ENCODE data around the gene PIGL. TPM values are rescaled to one million over a fixed set of nuclear protein-coding genes. Genes with fewer than 3 reads are reported as not detected.
"Not testable (repeated sequence)": the region's sequence is repeated elsewhere in the genome, so short reads cannot be mapped to it uniquely, and the experiment has no call there.

Gene PIGL
- 10 to 100 TPM; 33.4 to 33.6 TPM for total RNA-seq

DNA sequence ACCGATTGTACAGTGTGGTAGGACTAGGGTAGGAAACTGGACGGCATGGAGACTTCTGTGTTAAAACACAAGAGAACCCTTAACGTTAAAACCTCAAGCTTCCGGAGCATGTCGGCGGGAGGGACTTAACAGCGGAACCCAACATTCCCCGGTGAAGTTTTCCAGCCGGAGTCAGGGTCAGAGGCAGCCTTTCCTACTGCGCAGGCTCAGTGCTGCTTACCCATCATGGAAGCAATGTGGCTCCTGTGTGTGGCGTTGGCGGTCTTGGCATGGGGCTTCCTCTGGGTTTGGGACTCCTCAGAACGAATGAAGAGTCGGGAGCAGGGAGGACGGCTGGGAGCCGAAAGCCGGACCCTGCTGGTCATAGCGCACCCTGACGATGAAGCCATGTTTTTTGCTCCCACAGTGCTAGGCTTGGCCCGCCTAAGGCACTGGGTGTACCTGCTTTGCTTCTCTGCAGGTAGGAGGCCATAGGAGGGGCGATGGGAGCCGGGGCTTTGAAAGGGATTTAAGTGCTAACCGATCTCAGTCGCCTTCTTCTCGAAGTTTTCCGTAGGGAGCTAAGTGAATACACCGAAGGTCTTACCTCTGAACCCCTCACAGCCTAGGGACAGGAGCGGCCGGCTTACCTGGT lies at the start of gene PIGL:
Gene PIGL (plus strand): TSS at position 209 of the 634 bp plus-strand sequence. CDS start 17 bp downstream, at position 226.
- DNase-seq = peak; percentile 91
- intact Hi-C loops (cut with DNase I, micrococcal nuclease) = loop anchor here (1.0 to 5.0 kb wide), 4 partner anchors 12 to 136 kb away; partner anchors contain the start of gene CENPV (in 1 of the 2)
- peak; percentile 66 for ATAC-seq
- H3K36me3 Mint-ChIP-seq (ENCODE audit: low read depth) = peaks cover 5% of the 10 kb centered on the region
- peaks cover 36% of the 10 kb centered on the region for H3K4me1 Mint-ChIP-seq
- H3K27ac Mint-ChIP-seq = peak within 1 kb of the TSS; percentile 81
- H3K4me3 Mint-ChIP-seq = peak within 1 kb of the TSS; percentile 93
- H3K27me3 Mint-ChIP-seq = no peaks in the 10 kb centered on the region
- POLR2A ChIA-PET = interaction anchor here (0.6 kb wide), 2 partner anchors 136 to 164 kb away, joined by 3 to 5 read pairs; partner anchors contain the start of genes CENPV and UBB
- CTCF ChIA-PET = interaction anchor here (0.7 to 1.5 kb wide), 7 partner anchors 9 to 810 kb away, joined by 3 to 5 read pairs (median 4); no protein-coding TSS in a partner anchor
- H3K9me3 Mint-ChIP-seq (ENCODE audit: low read depth) = no peaks in the 10 kb centered on the region

DNA sequence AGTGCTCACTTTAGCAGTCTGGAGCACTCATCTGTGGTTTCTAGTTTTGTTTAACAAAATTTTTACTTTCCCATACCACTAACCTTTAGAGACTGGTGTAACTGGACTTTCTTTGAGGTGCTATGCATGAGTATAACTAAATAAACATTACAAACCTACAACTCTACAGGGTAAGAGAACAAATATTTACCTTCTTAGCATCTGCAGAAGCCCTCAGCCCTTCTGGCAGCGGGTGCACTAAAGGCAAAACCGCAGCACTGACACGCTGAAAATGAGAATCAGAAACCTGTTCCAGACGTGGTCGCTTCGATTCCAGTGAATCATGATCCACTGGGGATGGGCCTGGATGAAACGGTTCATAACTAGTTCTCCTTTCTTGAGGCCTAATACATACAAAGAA lies 45.4 kb upstream of the PIGL start:
- no peak overlapping the region for H3K27ac Mint-ChIP-seq
- CTCF ChIA-PET = no interaction called here
- H3K9me3 Mint-ChIP-seq (ENCODE audit: low read depth) = no peaks in the 10 kb centered on the region
- ATAC-seq = no peak
- peaks cover 26% of the 10 kb centered on the region for H3K36me3 Mint-ChIP-seq (ENCODE audit: low read depth)
- peaks cover 9% of the 10 kb centered on the region for H3K4me1 Mint-ChIP-seq
- no peak overlapping the region for H3K4me3 Mint-ChIP-seq
- POLR2A ChIA-PET = no interaction called here
- DNase-seq = no peak
- no peaks in the 10 kb centered on the region for H3K27me3 Mint-ChIP-seq
- intact Hi-C loops (cut with DNase I, micrococcal nuclease) = no loop called here

DNA sequence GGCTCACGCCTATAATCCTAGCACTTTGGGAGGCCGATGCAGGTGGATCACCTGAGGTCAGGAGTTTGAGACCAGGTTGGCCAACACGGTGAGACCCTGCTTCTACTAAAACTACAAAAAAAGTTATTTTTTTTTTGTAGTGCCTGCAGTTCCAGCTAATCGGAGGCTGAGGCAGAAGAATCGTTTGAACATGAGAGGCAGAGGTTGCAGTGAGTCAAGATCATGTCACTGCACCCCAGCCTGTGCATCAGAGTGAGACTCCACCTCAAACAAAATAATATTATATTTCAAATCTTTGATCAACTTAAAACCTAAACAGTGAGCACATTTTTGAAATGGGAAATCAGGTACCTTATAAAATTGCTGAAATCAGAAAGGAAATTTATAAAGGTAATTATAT lies 38.2 kb upstream of the PIGL start:
- ChIA-PET CTCF (no interaction called here), POLR2A (no interaction called here)
- H3K4me3 Mint-ChIP-seq = no peak overlapping the region
- DNase-seq (no peak), ATAC-seq (no peak)
- H3K9me3 Mint-ChIP-seq (ENCODE audit: low read depth) = no peaks in the 10 kb centered on the region
- H3K27me3 Mint-ChIP-seq = no peaks in the 10 kb centered on the region
- H3K36me3 Mint-ChIP-seq (ENCODE audit: low read depth) = peaks cover 10% of the 10 kb centered on the region
- no peak overlapping the region for H3K27ac Mint-ChIP-seq
- intact Hi-C loops (cut with DNase I, micrococcal nuclease) = no loop called here
- H3K4me1 Mint-ChIP-seq = peaks cover 9% of the 10 kb centered on the region

DNA sequence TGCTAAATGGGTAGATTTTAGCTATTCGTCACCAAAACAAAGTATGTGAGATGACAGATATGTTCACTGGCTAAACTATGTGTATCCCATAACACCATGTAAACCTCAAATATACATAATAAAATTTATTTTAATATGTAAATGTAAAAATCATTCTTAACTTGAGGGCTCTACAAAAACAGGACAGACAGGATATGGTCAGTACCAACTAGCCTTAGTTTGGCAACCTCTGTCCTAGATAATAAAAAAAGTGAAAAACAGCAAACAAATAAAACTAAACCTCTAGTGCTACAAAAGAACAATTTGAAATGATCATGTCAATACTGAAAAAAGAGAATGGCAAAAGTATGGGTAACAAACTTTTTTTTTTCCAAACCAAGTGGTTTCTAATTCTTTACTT lies 35.4 kb upstream of the PIGL start:
- POLR2A ChIA-PET = no interaction called here

DNA sequence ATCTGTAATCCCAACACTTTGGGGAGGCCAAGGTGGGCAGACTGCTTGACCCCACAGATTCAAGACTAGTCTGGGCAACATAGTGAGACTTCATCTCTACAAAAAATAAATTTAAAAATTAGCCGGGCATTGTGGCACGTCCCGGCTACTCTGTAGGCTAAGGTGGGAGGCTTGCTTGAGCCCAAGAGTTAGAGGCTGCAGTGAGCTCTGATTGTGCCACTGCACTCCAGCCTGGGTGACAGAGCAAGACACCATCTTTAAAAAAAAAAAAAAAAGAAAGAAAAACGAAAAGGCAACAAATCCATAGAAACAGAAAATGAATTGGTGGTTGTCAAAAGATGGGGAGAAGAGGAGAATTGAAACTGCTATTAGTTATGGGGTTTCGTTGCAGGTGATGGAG lies 29.4 kb upstream of the PIGL start:
- H3K9me3 Mint-ChIP-seq (ENCODE audit: low read depth) = no peaks in the 10 kb centered on the region
- POLR2A ChIA-PET = interaction anchor here (0.7 kb wide), 1 partner anchor 27 kb away, joined by 7 read pairs; no protein-coding TSS in a partner anchor

More for the DNA sequence above, 35.4 kb upstream of the PIGL start:
- no peak overlapping the region for H3K4me3 Mint-ChIP-seq
- CTCF ChIA-PET = interaction anchor here (0.6 kb wide), 1 partner anchor 13 kb away, joined by 3 read pairs; no protein-coding TSS in a partner anchor
- DNase-seq (no peak), ATAC-seq (no peak)
- peaks cover 19% of the 10 kb centered on the region for H3K4me1 Mint-ChIP-seq
- intact Hi-C loops (cut with DNase I, micrococcal nuclease) = loop anchor here in 1 of 2 experiments (10.0 kb wide), 1 partner anchor 63 kb away; no protein-coding TSS in a partner anchor
- H3K27ac Mint-ChIP-seq = no peak overlapping the region
- H3K27me3 Mint-ChIP-seq = no peaks in the 10 kb centered on the region
- peaks cover 25% of the 10 kb centered on the region for H3K36me3 Mint-ChIP-seq (ENCODE audit: low read depth)
- H3K9me3 Mint-ChIP-seq (ENCODE audit: low read depth) = no peaks in the 10 kb centered on the region

DNA sequence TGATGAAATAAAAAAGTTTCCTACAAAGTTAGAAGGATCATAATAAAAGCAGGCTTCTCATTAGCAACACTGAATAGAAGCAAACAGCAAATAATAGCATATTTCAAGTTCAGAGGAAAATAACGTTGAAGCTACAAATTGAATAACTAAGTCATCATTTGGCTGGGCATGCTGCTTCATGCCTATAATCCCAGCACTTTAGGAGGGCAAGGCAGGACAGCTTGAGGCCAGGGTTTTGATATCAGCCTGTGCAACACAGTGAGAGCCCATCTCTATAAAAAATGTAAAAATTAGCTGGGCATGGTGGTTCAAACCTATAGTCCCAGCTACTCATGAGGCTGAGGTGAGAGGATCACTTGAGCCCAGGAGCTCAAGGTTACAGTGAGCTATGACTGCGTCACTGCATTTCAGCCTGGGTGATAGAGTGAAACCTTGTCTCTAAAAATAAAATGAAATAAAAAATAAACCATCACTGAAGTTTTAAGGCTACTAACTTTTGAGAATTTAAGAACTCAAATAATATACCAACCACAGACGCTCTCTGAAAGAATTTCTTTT lies 27.1 kb upstream of the PIGL start:
- Mint-ChIP-seq H3K4me3 (no peak overlapping the region), H3K4me1 (peaks cover 23% of the 10 kb centered on the region), H3K27me3 (no peaks in the 10 kb centered on the region), H3K36me3 (ENCODE audit: low read depth) (peaks cover 41% of the 10 kb centered on the region), H3K27ac (no peak overlapping the region), H3K9me3 (ENCODE audit: low read depth) (no peaks in the 10 kb centered on the region)
- intact Hi-C loops (cut with DNase I, micrococcal nuclease) = loop anchor here in 1 of 2 experiments (10.0 kb wide), 1 partner anchor 55 kb away; no protein-coding TSS in a partner anchor
- DNase-seq (no peak), ATAC-seq (no peak)
- ChIA-PET CTCF (interaction anchor here (1.3 to 1.7 kb wide), 2 partner anchors 11 to 18 kb away, joined by 3 to 4 read pairs; no protein-coding TSS in a partner anchor), POLR2A (no interaction called here)

More for the DNA sequence above, 29.4 kb upstream of the PIGL start:
- CTCF ChIA-PET = no interaction called here
- H3K36me3 Mint-ChIP-seq (ENCODE audit: low read depth) = peaks cover 35% of the 10 kb centered on the region
- no peak overlapping the region for H3K27ac Mint-ChIP-seq
- peaks cover 27% of the 10 kb centered on the region for H3K4me1 Mint-ChIP-seq
- no peak for ATAC-seq
- H3K27me3 Mint-ChIP-seq = no peaks in the 10 kb centered on the region
- intact Hi-C loops (cut with DNase I, micrococcal nuclease) = loop anchor here in 1 of 2 experiments (10.0 kb wide), 1 partner anchor 57 kb away; no protein-coding TSS in a partner anchor
- no peak for DNase-seq
- H3K4me3 Mint-ChIP-seq = no peak overlapping the region

DNA sequence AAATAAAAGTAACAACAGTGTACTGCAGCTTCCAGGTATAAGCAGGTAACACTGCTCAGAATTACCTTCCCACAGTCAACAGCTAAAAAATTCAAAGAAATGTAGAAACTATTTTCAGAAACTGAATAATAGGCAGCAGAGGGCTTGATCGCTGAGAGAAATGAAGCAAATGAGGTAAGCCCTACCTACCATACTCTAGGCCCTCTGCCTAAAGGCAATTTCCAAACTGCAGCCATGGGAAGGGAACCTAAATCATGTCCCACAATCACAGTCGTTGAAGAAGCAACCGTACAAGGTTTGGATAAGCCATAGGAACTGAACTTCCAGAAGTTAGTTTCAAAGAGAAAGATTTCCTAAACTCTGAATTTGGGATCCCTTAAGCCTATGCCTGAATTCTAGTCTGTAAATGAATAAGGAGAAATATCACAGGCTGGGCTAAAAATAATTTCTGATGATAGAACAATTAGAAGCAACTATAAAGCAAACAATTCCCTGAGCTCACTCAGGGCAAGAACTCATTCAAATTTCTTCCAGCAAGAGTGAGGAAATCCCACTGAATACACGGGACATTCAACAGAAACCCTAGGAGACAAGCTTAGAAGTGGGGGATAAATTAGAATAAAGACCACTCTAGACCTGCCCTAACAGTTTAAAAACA lies 26.2 kb upstream of the PIGL start:
- Mint-ChIP-seq H3K36me3 (ENCODE audit: low read depth) (peaks cover 34% of the 10 kb centered on the region), H3K9me3 (ENCODE audit: low read depth) (no peaks in the 10 kb centered on the region), H3K4me3 (no peak overlapping the region), H3K4me1 (peaks cover 25% of the 10 kb centered on the region), H3K27ac (no peak overlapping the region), H3K27me3 (no peaks in the 10 kb centered on the region)
- no peak for ATAC-seq
- CTCF ChIA-PET = interaction anchor here (1.7 kb wide), 2 partner anchors 10 to 23 kb away, joined by 4 to 5 read pairs; no protein-coding TSS in a partner anchor
- no peak for DNase-seq
- intact Hi-C loops (cut with DNase I, micrococcal nuclease) = no loop called here
- POLR2A ChIA-PET = interaction anchor here (0.6 to 0.7 kb wide), 2 partner anchors 170 to 175 kb away, joined by 3 read pairs; no protein-coding TSS in a partner anchor

DNA sequence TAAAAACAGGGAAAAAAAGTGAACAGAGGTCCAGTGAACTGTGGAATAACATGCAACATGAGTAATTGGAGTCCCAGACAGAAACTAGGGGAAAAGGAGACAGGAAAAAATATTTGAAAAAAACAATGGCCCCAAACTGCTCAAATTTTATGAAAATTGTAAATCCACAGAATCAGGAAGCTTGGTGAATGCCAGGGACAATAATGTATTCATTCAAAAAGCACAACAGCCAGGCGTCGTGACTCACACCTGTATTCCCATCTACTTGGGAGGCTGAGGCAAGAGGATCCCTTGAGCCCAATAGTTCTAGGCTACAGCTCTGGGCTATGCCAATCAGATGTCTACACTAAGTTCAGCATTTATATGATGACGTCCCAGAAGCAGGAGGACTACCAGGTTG lies 25.4 kb upstream of the PIGL start:
- DNase-seq (no peak), ATAC-seq (no peak)
- H3K9me3 Mint-ChIP-seq (ENCODE audit: low read depth) = no peaks in the 10 kb centered on the region
- peaks cover 33% of the 10 kb centered on the region for H3K36me3 Mint-ChIP-seq (ENCODE audit: low read depth)
- H3K4me1 Mint-ChIP-seq = peaks cover 25% of the 10 kb centered on the region
- ChIA-PET CTCF (interaction anchor here (1.7 kb wide), 1 partner anchor 23 kb away, joined by 5 read pairs; no protein-coding TSS in a partner anchor), POLR2A (interaction anchor here (0.6 to 0.7 kb wide), 2 partner anchors 170 to 174 kb away, joined by 3 read pairs; no protein-coding TSS in a partner anchor)
- H3K27me3 Mint-ChIP-seq = no peaks in the 10 kb centered on the region
- H3K27ac Mint-ChIP-seq = no peak overlapping the region
- intact Hi-C loops (cut with DNase I, micrococcal nuclease) = no loop called here
- H3K4me3 Mint-ChIP-seq = no peak overlapping the region

DNA sequence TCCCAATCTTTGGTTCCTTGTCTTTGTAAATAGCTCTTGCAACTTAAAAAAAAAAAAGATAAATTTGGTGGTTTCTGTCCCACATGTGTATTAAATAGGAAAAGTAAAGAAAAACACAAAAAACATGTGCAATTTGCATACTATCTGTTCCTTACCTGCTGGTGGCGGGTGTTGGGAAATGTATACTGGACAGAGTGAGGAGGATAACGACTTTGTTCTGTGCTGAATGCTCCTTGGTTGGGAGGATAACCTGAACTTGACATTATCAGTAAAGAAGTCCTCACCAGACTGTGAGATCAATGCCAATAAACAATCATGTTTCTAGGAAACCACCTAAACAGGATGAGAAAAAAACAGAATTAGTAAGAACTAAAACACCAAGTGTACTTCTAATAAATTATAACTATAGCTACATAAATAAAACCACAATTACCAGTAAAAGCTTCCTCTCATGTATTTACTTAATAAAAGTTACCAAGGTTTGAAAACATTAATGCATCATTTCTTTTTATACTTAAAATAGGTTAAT lies 22.6 kb upstream of the PIGL start:
- ATAC-seq; intact Hi-C loops (cut with DNase I, micrococcal nuclease); DNase-seq; H3K9me3 Mint-ChIP-seq (ENCODE audit: low read depth); H3K4me3 Mint-ChIP-seq; POLR2A ChIA-PET; H3K27me3 Mint-ChIP-seq: not testable (repeated sequence)
- H3K27ac Mint-ChIP-seq = peak overlapping the region; percentile 40
- peaks cover 24% of the 10 kb centered on the region for H3K4me1 Mint-ChIP-seq
- CTCF ChIA-PET = interaction anchor here (0.6 to 0.7 kb wide), 3 partner anchors 8 to 1212 kb away, joined by 3 read pairs; no protein-coding TSS in a partner anchor
- peaks cover 44% of the 10 kb centered on the region for H3K36me3 Mint-ChIP-seq (ENCODE audit: low read depth)

DNA sequence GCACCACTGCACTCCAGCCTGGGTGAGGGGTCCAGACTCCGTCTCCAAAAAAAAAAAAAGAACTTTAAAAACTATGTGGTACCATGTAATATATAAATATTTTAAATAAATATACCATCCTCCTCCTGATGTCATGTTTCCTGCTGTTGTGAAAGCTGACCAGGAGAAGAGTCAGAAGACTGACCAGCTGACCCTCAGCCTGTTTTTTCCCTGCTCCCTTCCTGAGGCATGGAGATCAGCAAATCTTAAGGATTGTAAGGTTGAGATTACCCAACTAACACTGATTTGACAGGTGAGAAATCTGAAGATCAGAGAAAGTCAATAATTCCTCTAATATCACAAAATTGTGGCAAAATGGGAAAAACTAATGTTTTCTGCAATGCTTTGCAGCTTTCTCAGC lies 19.7 kb upstream of the PIGL start:
- Mint-ChIP-seq H3K4me1 (peaks cover 42% of the 10 kb centered on the region), H3K27ac (no peak overlapping the region), H3K36me3 (ENCODE audit: low read depth) (peaks cover 30% of the 10 kb centered on the region), H3K27me3 (no peaks in the 10 kb centered on the region), H3K4me3 (no peak overlapping the region), H3K9me3 (ENCODE audit: low read depth) (no peaks in the 10 kb centered on the region)
- ATAC-seq (no peak), DNase-seq (no peak)
- POLR2A ChIA-PET = no interaction called here
- intact Hi-C loops (cut with DNase I, micrococcal nuclease) = no loop called here
- CTCF ChIA-PET = no interaction called here

DNA sequence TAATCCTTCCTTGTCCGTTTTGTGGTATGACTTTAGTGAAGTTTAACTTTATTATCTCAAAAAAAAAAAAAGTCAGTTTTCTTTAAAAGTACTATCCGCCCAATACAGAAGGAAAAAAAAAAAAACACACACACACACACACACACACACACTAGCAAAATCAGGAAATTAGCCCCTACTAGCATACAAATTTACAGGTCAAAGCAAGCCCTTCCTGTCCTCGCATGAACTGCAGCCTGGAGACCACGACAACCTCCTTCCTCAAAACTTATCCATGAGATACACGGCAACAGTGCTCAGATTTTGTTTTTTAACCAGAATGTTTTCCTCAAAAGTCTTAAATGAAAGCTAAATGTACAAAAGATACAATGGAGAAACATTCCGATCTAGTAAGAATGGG lies 17.9 kb upstream of the PIGL start:
- ATAC-seq (no peak), DNase-seq (no peak)
- H3K9me3 Mint-ChIP-seq (ENCODE audit: low read depth) = no peaks in the 10 kb centered on the region
- CTCF ChIA-PET = interaction anchor here (0.7 to 2.2 kb wide), 2 partner anchors 12 to 198 kb away, joined by 3 to 9 read pairs; no protein-coding TSS in a partner anchor
- peaks cover 54% of the 10 kb centered on the region for H3K4me1 Mint-ChIP-seq
- peak overlapping the region; percentile 4 for H3K27ac Mint-ChIP-seq
- POLR2A ChIA-PET = no interaction called here
- intact Hi-C loops (cut with DNase I, micrococcal nuclease) = no loop called here
- H3K27me3 Mint-ChIP-seq = no peaks in the 10 kb centered on the region
- H3K36me3 Mint-ChIP-seq (ENCODE audit: low read depth) = peaks cover 18% of the 10 kb centered on the region
- H3K4me3 Mint-ChIP-seq = peak overlapping the region; percentile 3

All from activated CD4-positive, alpha-beta T cell treated with anti-CD3 and anti-CD28 coated beads for 36 hours (primary cell).